Measurements from ENCODE around the gene CWF19L1.

CWF19L1 gene

GRCh38 chr10:100267239-100268104 is at the start of gene CWF19L1:
Gene CWF19L1, minus strand, starts transcription at chr10:100267638. Its CDS starts 45 bp downstream, at chr10:100267593.
- POLR2A ChIA-PET, result interaction anchor here (0.6 to 0.9 kb wide), 3 partner anchors 16 to 19 kb away, joined by 3 read pairs; no protein-coding TSS in a partner anchor
- TF ChIP-seq, protein P1, sequence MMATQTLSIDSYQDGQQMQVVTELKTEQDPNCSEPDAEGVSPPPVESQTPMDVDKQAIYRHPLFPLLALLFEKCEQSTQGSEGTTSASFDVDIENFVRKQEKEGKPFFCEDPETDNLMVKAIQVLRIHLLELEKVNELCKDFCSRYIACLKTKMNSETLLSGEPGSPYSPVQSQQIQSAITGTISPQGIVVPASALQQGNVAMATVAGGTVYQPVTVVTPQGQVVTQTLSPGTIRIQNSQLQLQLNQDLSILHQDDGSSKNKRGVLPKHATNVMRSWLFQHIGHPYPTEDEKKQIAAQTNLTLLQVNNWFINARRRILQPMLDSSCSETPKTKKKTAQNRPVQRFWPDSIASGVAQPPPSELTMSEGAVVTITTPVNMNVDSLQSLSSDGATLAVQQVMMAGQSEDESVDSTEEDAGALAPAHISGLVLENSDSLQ (IDR thresholded peaks at IDR 0.05), result peak; percentile 39
- peak; percentile 36; the same call in 1 of the 2 replicates for TF ChIP-seq ELF4 (IDR thresholded peaks at IDR 0.05)
- no peak for TF ChIP-seq FOXK2 (IDR thresholded peaks at IDR 0.05)
- no peak for TF ChIP-seq LEF1 (IDR thresholded peaks at IDR 0.05; ENCODE audit: borderline replicate concordance)
- peak; percentile 74; the same call in 1 of the 2 replicates for TF ChIP-seq L3MBTL2 (conservative IDR thresholded peaks at IDR 0.05)
- 0 out of 2 replicates have a peak, but pooled peaks have one; percentile 16 for TF ChIP-seq ZNF384 (IDR thresholded peaks at IDR 0.05)
- TF ChIP-seq TARDBP (IDR thresholded peaks at IDR 0.05), result no peak
- no peak for TF ChIP-seq FOXA1 (IDR thresholded peaks at IDR 0.05)
- DNase-seq (ENCODE audit: extremely low spot score), result peak; percentile 92
- CTCF ChIA-PET, result no interaction called here

DNA sequence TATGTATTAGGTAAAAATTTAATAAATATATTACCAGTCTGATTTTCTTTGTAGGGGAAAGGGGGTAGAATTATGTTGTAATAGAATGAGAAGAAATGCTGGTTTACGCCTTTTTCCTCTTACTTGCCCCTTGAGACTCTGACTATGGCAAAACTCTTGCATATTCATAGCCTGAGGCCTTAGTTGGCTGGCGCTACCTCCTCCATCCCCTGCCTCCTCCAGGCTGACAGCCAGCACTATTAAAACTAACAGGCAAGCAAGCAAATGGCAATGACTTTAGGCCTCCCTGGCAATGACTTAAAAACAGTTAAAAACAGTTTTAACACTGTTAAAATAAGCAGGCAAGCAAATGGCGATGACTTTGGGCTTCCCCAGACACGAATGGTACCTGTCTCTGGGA is 48.2 kb upstream of the CWF19L1 start:
- ChIA-PET POLR2A (no interaction called here), CTCF (interaction anchor here (0.6 to 0.9 kb wide), 2 partner anchors 12 to 13 kb away, joined by 3 read pairs; no protein-coding TSS in a partner anchor)
- no peak for TF ChIP-seq FOXM1 (IDR thresholded peaks at IDR 0.05; ENCODE audit: borderline replicate concordance)
- no peak for TF ChIP-seq ARNT (IDR thresholded peaks at IDR 0.05)
- no peak for TF ChIP-seq CTBP1 (IDR thresholded peaks at IDR 0.05; ENCODE audit: borderline replicate concordance)
- no peak for TF ChIP-seq TARDBP (IDR thresholded peaks at IDR 0.05)
- TF ChIP-seq BHLHE40 (IDR thresholded peaks at IDR 0.05; ENCODE audit: borderline replicate concordance), result no peak
- TF ChIP-seq, protein P1 (IDR thresholded peaks at IDR 0.05), result no peak
- TF ChIP-seq ELF4 (IDR thresholded peaks at IDR 0.05), result no peak
- no peak for TF ChIP-seq LEF1 (IDR thresholded peaks at IDR 0.05; ENCODE audit: borderline replicate concordance)
- TF ChIP-seq ZNF384 (IDR thresholded peaks at IDR 0.05), result no peak
- no peak for TF ChIP-seq FOXK2 (IDR thresholded peaks at IDR 0.05)
- no peak for DNase-seq (ENCODE audit: extremely low spot score)

DNA sequence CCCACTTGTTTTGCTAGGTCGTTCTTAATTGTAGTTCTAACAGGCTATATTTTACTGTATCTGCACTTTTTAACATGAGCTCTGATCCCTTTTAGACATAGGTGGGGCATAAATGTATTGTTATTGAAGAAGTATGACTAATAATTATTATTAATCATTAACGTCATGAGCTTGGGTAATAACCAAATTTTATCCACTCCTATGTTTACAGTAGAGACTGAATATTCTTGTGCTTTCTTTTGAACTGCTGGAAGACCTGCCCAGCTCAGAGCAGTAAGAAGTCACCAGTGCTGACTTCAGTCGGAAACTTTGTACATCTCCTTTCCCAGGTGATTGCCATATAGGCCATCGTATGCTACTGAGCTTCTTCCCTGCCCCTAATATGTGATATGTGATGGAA is 43.9 kb upstream of the CWF19L1 start:
- no peak for DNase-seq (ENCODE audit: extremely low spot score)
- ChIA-PET POLR2A (interaction anchor here (0.7 to 1.1 kb wide), 2 partner anchors 24 to 38 kb away, joined by 3 read pairs; no protein-coding TSS in a partner anchor), CTCF (interaction anchor here (0.9 kb wide), 1 partner anchor 9 kb away, joined by 3 read pairs; no protein-coding TSS in a partner anchor)
- TF ChIP-seq SP1 (IDR thresholded peaks at IDR 0.05) (no peak), BHLHE40 (IDR thresholded peaks at IDR 0.05; ENCODE audit: borderline replicate concordance) (no peak), SUZ12 (IDR thresholded peaks at IDR 0.05) (no peak), HDGF (IDR thresholded peaks at IDR 0.05; ENCODE audit: borderline replicate concordance) (no peak), FOXA1 (IDR thresholded peaks at IDR 0.05) (no peak), ARNT (IDR thresholded peaks at IDR 0.05) (no peak), LEF1 (IDR thresholded peaks at IDR 0.05; ENCODE audit: borderline replicate concordance) (no peak), TARDBP (IDR thresholded peaks at IDR 0.05) (no peak), ZNF384 (IDR thresholded peaks at IDR 0.05) (no peak), FOXM1 (IDR thresholded peaks at IDR 0.05; ENCODE audit: borderline replicate concordance) (no peak), FOXK2 (IDR thresholded peaks at IDR 0.05) (no peak), ELF4 (IDR thresholded peaks at IDR 0.05) (no peak), L3MBTL2 (conservative IDR thresholded peaks at IDR 0.05) (no peak), CTBP1 (IDR thresholded peaks at IDR 0.05; ENCODE audit: borderline replicate concordance) (no peak)
- TF ChIP-seq, protein P1 (IDR thresholded peaks at IDR 0.05), result no peak

DNA sequence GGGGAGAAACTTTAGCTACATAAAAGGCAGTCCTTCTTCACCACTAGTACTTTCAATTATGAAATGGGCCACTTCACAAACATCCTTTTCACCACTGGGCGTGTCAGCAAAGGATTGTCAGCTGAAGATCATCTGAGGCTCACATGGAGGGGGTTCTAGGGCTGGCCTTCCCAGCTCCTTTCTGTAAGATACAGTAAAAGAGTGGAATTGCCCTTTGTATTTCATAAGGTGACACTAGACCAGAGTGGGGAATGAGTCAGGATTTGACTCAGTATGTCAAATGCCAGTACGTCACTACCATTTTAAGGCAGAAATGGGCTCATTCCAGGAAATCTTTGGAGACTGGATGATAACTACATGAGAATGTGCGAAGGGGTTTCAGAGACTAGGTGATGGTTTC is 40.2 kb upstream of the CWF19L1 start:
- DNase-seq (ENCODE audit: extremely low spot score), result no peak
- CTCF ChIA-PET, result no interaction called here
- POLR2A ChIA-PET, result no interaction called here
- TF ChIP-seq FOXM1 (IDR thresholded peaks at IDR 0.05; ENCODE audit: borderline replicate concordance) (no peak), LEF1 (IDR thresholded peaks at IDR 0.05; ENCODE audit: borderline replicate concordance) (no peak), L3MBTL2 (conservative IDR thresholded peaks at IDR 0.05) (no peak), TARDBP (IDR thresholded peaks at IDR 0.05) (no peak), FOXA1 (IDR thresholded peaks at IDR 0.05) (no peak), SP1 (IDR thresholded peaks at IDR 0.05) (no peak), NFRKB (IDR thresholded peaks at IDR 0.05) (no peak), BHLHE40 (IDR thresholded peaks at IDR 0.05; ENCODE audit: borderline replicate concordance) (no peak), ARNT (IDR thresholded peaks at IDR 0.05) (no peak), CTBP1 (IDR thresholded peaks at IDR 0.05; ENCODE audit: borderline replicate concordance) (no peak), FOXK2 (IDR thresholded peaks at IDR 0.05) (no peak), HDGF (IDR thresholded peaks at IDR 0.05; ENCODE audit: borderline replicate concordance) (no peak), ELF4 (IDR thresholded peaks at IDR 0.05) (no peak), ZNF384 (IDR thresholded peaks at IDR 0.05) (no peak), SUZ12 (IDR thresholded peaks at IDR 0.05) (no peak)
- TF ChIP-seq, protein P1 (IDR thresholded peaks at IDR 0.05), result no peak

DNA sequence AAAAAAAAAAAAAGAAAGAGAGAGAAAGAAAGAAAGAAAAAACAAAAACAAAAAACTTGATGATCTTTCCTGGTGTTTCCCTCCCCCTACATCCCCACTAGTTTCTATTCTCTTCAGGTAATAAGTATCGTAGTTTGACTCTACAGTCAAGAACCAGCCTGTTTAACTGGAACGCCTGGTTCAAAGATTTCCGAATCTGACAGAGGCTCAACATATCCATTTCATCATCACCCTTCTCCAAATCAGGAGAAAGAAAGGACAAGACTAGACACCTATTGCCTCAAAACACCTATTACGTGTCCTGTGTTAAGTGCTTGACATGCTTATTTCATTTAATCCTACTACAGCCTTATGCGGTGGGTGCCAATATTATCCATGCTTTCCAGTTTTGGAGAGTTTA is 39.4 kb upstream of the CWF19L1 start:
- no peak for DNase-seq (ENCODE audit: extremely low spot score)
- ChIA-PET POLR2A (no interaction called here), CTCF (no interaction called here)
- no peak for TF ChIP-seq ARNT (IDR thresholded peaks at IDR 0.05)
- no peak for TF ChIP-seq BHLHE40 (IDR thresholded peaks at IDR 0.05; ENCODE audit: borderline replicate concordance)
- no peak for TF ChIP-seq HDGF (IDR thresholded peaks at IDR 0.05; ENCODE audit: borderline replicate concordance)
- no peak for TF ChIP-seq ELF4 (IDR thresholded peaks at IDR 0.05)
- TF ChIP-seq, protein P1 (IDR thresholded peaks at IDR 0.05), result no peak
- no peak for TF ChIP-seq NFRKB (IDR thresholded peaks at IDR 0.05)
- no peak for TF ChIP-seq L3MBTL2 (conservative IDR thresholded peaks at IDR 0.05)
- no peak for TF ChIP-seq ZNF384 (IDR thresholded peaks at IDR 0.05)
- TF ChIP-seq TARDBP (IDR thresholded peaks at IDR 0.05), result no peak
- no peak for TF ChIP-seq FOXK2 (IDR thresholded peaks at IDR 0.05)
- TF ChIP-seq SP1 (IDR thresholded peaks at IDR 0.05), result no peak
- no peak for TF ChIP-seq LEF1 (IDR thresholded peaks at IDR 0.05; ENCODE audit: borderline replicate concordance)
- TF ChIP-seq SUZ12 (IDR thresholded peaks at IDR 0.05), result no peak
- TF ChIP-seq FOXM1 (IDR thresholded peaks at IDR 0.05; ENCODE audit: borderline replicate concordance), result no peak
- TF ChIP-seq CTBP1 (IDR thresholded peaks at IDR 0.05; ENCODE audit: borderline replicate concordance), result no peak

Measured in HEK293T (cell line).